ENCODE results near the gene EFCAB13.

- TF ChIP-seq RAD21 (IDR thresholded peaks at IDR 0.05) (no peak), JUND (IDR thresholded peaks at IDR 0.05) (no peak), GABPA (IDR thresholded peaks at IDR 0.05 in 1 of 2, conservative IDR thresholded peaks at IDR 0.05 in 1 of 2) (no peak), EGR1 (IDR thresholded peaks at IDR 0.05; ENCODE audit: low read depth in 2 of 2) (no peak), HNF4A (conservative IDR thresholded peaks at IDR 0.05) (no peak), TAF1 (conservative IDR thresholded peaks at IDR 0.05) (no peak), FOXA1 (IDR thresholded peaks at IDR 0.05) (no peak), RXRA (IDR thresholded peaks at IDR 0.05) (no peak)
- TF ChIP-seq, protein P1, sequence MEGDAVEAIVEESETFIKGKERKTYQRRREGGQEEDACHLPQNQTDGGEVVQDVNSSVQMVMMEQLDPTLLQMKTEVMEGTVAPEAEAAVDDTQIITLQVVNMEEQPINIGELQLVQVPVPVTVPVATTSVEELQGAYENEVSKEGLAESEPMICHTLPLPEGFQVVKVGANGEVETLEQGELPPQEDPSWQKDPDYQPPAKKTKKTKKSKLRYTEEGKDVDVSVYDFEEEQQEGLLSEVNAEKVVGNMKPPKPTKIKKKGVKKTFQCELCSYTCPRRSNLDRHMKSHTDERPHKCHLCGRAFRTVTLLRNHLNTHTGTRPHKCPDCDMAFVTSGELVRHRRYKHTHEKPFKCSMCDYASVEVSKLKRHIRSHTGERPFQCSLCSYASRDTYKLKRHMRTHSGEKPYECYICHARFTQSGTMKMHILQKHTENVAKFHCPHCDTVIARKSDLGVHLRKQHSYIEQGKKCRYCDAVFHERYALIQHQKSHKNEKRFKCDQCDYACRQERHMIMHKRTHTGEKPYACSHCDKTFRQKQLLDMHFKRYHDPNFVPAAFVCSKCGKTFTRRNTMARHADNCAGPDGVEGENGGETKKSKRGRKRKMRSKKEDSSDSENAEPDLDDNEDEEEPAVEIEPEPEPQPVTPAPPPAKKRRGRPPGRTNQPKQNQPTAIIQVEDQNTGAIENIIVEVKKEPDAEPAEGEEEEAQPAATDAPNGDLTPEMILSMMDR (IDR thresholded peaks at IDR 0.05; ENCODE audit: low read depth, low read length, missing input control): no peak
- TF ChIP-seq, protein P2, sequence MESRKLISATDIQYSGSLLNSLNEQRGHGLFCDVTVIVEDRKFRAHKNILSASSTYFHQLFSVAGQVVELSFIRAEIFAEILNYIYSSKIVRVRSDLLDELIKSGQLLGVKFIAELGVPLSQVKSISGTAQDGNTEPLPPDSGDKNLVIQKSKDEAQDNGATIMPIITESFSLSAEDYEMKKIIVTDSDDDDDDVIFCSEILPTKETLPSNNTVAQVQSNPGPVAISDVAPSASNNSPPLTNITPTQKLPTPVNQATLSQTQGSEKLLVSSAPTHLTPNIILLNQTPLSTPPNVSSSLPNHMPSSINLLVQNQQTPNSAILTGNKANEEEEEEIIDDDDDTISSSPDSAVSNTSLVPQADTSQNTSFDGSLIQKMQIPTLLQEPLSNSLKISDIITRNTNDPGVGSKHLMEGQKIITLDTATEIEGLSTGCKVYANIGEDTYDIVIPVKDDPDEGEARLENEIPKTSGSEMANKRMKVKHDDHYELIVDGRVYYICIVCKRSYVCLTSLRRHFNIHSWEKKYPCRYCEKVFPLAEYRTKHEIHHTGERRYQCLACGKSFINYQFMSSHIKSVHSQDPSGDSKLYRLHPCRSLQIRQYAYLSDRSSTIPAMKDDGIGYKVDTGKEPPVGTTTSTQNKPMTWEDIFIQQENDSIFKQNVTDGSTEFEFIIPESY (IDR thresholded peaks at IDR 0.05): no peak
- TF ChIP-seq, protein P3, sequence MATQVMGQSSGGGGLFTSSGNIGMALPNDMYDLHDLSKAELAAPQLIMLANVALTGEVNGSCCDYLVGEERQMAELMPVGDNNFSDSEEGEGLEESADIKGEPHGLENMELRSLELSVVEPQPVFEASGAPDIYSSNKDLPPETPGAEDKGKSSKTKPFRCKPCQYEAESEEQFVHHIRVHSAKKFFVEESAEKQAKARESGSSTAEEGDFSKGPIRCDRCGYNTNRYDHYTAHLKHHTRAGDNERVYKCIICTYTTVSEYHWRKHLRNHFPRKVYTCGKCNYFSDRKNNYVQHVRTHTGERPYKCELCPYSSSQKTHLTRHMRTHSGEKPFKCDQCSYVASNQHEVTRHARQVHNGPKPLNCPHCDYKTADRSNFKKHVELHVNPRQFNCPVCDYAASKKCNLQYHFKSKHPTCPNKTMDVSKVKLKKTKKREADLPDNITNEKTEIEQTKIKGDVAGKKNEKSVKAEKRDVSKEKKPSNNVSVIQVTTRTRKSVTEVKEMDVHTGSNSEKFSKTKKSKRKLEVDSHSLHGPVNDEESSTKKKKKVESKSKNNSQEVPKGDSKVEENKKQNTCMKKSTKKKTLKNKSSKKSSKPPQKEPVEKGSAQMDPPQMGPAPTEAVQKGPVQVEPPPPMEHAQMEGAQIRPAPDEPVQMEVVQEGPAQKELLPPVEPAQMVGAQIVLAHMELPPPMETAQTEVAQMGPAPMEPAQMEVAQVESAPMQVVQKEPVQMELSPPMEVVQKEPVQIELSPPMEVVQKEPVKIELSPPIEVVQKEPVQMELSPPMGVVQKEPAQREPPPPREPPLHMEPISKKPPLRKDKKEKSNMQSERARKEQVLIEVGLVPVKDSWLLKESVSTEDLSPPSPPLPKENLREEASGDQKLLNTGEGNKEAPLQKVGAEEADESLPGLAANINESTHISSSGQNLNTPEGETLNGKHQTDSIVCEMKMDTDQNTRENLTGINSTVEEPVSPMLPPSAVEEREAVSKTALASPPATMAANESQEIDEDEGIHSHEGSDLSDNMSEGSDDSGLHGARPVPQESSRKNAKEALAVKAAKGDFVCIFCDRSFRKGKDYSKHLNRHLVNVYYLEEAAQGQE (IDR thresholded peaks at IDR 0.05): no peak
Observed at GRCh38 chr17:47311420-47311819, 12.3 kb upstream of the EFCAB13 start.

Measured in liver (tissue), 3 donors.